ENCODE data around the gene SHCBP1.
A peak's percentile ranks its signal among the peaks of the same experiment; 100 is the strongest.

The SHCBP1 gene, protein sequence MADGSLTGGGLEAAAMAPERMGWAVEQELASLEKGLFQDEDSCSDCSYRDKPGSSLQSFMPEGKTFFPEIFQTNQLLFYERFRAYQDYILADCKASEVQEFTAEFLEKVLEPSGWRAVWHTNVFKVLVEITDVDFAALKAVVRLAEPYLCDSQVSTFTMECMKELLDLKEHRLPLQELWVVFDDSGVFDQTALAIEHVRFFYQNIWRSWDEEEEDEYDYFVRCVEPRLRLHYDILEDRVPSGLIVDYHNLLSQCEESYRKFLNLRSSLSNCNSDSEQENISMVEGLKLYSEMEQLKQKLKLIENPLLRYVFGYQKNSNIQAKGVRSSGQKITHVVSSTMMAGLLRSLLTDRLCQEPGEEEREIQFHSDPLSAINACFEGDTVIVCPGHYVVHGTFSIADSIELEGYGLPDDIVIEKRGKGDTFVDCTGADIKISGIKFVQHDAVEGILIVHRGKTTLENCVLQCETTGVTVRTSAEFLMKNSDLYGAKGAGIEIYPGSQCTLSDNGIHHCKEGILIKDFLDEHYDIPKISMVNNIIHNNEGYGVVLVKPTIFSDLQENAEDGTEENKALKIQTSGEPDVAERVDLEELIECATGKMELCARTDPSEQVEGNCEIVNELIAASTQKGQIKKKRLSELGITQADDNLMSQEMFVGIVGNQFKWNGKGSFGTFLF

DNA sequence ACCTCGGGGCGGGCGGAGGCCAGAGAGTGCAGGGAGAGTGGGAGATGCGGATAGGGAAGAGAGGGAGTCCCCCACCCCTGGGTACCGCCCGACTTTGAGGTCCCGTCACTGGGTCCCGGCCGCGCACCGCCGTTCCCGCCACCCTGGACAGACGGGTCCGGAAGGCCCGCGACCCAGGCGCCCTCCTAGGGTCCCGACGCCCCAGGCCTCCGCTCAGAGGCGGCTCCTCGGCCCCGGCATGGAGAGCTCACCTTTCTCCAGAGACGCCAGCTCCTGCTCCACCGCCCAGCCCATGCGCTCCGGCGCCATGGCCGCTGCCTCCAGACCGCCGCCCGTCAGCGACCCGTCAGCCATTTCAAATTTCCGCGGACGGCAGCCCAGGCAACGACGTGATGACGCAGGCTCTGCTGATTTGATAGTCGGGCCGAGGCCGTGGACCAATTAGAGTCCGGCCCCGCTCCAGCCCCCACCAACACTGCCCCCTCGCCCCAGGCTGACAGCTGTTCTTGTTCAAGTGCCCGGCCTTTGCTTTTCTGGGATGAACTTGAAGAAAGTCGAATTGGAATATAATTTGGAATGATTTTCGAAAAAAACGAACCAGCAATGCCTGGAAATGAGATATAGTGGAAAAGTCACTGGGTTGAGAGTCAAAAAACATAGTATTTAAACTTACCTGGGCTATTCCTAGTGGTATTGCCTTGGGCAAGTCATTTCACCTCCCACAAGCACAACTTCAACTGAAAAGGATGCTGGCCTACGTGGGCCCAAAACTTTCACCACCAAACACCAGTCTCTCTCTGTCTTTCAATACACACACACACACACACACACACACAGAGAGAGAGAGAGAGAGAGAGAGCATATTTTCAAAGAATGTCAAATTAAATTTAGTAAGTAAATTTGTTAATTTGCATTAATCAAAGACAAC is at the start of gene SHCBP1:
SHCBP1 (minus strand) TSS at position 374 of the 928 bp plus-strand sequence; CDS start at position 354, 20 bp downstream.
- Histone ChIP-seq H3K36me3 (ENCODE audit: control insufficient read depth, insufficient read depth, low read length) (no peaks in the 10 kb centered on the region), H3K27ac (ENCODE audit: low read length) (no peak within 1 kb of the TSS), H3K27me3 (ENCODE audit: control insufficient read depth, insufficient read depth, low read length) (no peaks in the 10 kb centered on the region), H3K4me1 (ENCODE audit: control insufficient read depth, insufficient read depth, low read length) (no peaks in the 10 kb centered on the region), H3K9me3 (ENCODE audit: control insufficient read depth, insufficient read depth, low read length) (no peaks in the 10 kb centered on the region), H3K4me3 (ENCODE audit: low read length) (peak within 1 kb of the TSS; percentile 93)
- peak; percentile 72 for DNase-seq (ENCODE audit: low read depth, low spot score)
- no CpG with 5 or more reads among the region's 52 CpGs for WGBS (ENCODE audit: insufficient coverage, insufficient read length)

DNA sequence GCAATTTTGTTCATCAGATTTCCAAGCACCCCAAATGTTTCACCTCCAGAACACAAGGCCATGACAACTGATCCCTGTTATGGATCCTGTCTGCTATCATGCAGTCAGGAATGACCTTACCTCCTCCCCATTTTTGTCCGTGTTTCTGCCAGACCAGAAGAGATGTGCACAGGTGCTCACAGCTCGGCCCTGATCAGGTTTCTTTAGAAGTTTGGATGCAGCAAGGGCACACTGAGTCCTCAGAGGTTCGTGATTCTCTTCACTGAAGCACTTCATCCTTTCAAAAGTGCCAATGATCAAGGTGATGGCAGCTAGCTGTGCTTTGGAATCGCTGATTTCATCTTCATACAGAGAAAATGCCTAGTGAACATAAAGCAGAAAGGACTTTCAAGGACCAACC is 40.9 kb upstream of the SHCBP1 start:
- H3K4me3 ChIP-seq (ENCODE audit: low read length), result no peak overlapping the region
- WGBS (ENCODE audit: insufficient coverage, insufficient read length), result no CpG with 5 or more reads among the region's 4 CpGs
- H3K27me3 ChIP-seq (ENCODE audit: control insufficient read depth, insufficient read depth, low read length), result no peaks in the 10 kb centered on the region
- H3K4me1 ChIP-seq (ENCODE audit: control insufficient read depth, insufficient read depth, low read length), result no peaks in the 10 kb centered on the region
- H3K9me3 ChIP-seq (ENCODE audit: control insufficient read depth, insufficient read depth, low read length), result no peaks in the 10 kb centered on the region
- H3K36me3 ChIP-seq (ENCODE audit: control insufficient read depth, insufficient read depth, low read length), result peaks cover 4% of the 10 kb centered on the region; the same call in 1 of the 2 replicates
- H3K27ac ChIP-seq (ENCODE audit: low read length), result no peak overlapping the region
- DNase-seq (ENCODE audit: low read depth, low spot score), result no peak

DNA sequence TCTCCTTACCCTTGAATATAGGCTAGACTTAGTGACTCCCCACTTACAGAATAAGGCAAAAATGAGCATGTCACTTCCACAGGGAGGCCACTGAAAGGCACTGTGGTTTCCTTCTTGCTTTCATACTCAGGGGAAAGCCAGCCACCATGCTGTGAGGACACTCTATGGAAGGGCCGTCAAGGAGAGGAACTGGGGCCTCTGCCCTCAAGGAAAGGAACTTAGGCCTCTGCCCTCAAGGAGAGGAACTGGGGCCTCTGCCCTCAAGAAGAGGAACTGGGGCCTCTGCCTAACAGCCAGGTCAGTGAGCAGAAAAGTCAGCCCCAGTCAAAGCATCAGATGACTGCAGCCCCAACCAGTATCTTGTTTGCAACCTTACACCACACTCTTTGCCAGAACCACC is 37.7 kb upstream of the SHCBP1 start:
- Histone ChIP-seq H3K27me3 (ENCODE audit: control insufficient read depth, insufficient read depth, low read length) (no peaks in the 10 kb centered on the region), H3K36me3 (ENCODE audit: control insufficient read depth, insufficient read depth, low read length) (peaks cover 4% of the 10 kb centered on the region; the same call in 1 of the 2 replicates), H3K4me1 (ENCODE audit: control insufficient read depth, insufficient read depth, low read length) (no peaks in the 10 kb centered on the region), H3K4me3 (ENCODE audit: low read length) (no peak overlapping the region), H3K9me3 (ENCODE audit: control insufficient read depth, insufficient read depth, low read length) (no peaks in the 10 kb centered on the region), H3K27ac (ENCODE audit: low read length) (no peak overlapping the region)
- no peak for DNase-seq (ENCODE audit: low read depth, low spot score)
- WGBS (ENCODE audit: insufficient coverage, insufficient read length), result no CpG with 5 or more reads among the region's 1 CpG

DNA sequence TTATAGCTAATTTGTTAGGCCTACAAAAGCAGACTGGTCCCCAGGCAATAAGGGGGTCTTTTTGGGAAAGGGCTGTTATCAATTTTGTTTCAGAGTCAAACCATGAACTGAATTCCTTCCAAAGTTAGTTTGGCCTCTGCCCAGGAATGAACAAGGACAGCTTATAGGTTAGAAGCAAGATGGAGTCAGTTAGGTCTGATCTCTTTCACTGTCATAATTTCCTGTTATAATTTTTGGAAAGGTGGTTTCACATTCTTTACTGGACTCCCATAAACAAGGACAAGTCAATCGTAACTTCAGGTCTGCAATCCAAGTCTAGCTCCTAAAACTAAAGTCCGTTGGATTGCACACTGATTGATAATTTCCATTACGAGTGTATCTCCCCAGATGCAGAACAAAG is 30.1 kb upstream of the SHCBP1 start:
- Histone ChIP-seq H3K4me3 (ENCODE audit: low read length) (no peak overlapping the region), H3K27me3 (ENCODE audit: control insufficient read depth, insufficient read depth, low read length) (no peaks in the 10 kb centered on the region), H3K36me3 (ENCODE audit: control insufficient read depth, insufficient read depth, low read length) (no peaks in the 10 kb centered on the region), H3K27ac (ENCODE audit: low read length) (no peak overlapping the region), H3K4me1 (ENCODE audit: control insufficient read depth, insufficient read depth, low read length) (no peaks in the 10 kb centered on the region), H3K9me3 (ENCODE audit: control insufficient read depth, insufficient read depth, low read length) (no peaks in the 10 kb centered on the region)
- no peak for DNase-seq (ENCODE audit: low read depth, low spot score)
- WGBS (ENCODE audit: insufficient coverage, insufficient read length), result no CpG with 5 or more reads among the region's 3 CpGs

DNA sequence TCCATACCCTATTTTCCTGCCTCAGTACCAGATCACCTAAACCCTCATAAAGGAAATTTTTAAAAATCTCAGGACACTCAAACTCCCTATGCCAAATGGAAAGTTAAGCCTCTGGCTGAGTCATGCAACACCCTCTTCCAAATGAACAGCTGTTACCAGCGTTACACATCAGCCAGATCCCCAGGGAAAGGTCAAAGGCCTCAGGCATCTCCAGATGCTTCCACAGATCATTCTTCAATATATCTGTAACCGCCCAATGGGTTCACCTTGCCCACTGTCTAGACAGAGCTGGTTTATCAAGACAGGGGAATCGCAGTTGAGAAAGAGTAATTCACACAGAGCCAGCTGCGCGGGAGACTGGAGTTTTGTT is 29.1 kb upstream of the SHCBP1 start:
- H3K4me1 ChIP-seq (ENCODE audit: control insufficient read depth, insufficient read depth, low read length), result no peaks in the 10 kb centered on the region
- H3K27ac ChIP-seq (ENCODE audit: low read length), result no peak overlapping the region
- no peak for DNase-seq (ENCODE audit: low read depth, low spot score)
- H3K4me3 ChIP-seq (ENCODE audit: low read length), result no peak overlapping the region
- no peaks in the 10 kb centered on the region for H3K27me3 ChIP-seq (ENCODE audit: control insufficient read depth, insufficient read depth, low read length)
- H3K36me3 ChIP-seq (ENCODE audit: control insufficient read depth, insufficient read depth, low read length), result no peaks in the 10 kb centered on the region
- no CpG with 5 or more reads among the region's 5 CpGs for WGBS (ENCODE audit: insufficient coverage, insufficient read length)
- no peaks in the 10 kb centered on the region for H3K9me3 ChIP-seq (ENCODE audit: control insufficient read depth, insufficient read depth, low read length)

DNA sequence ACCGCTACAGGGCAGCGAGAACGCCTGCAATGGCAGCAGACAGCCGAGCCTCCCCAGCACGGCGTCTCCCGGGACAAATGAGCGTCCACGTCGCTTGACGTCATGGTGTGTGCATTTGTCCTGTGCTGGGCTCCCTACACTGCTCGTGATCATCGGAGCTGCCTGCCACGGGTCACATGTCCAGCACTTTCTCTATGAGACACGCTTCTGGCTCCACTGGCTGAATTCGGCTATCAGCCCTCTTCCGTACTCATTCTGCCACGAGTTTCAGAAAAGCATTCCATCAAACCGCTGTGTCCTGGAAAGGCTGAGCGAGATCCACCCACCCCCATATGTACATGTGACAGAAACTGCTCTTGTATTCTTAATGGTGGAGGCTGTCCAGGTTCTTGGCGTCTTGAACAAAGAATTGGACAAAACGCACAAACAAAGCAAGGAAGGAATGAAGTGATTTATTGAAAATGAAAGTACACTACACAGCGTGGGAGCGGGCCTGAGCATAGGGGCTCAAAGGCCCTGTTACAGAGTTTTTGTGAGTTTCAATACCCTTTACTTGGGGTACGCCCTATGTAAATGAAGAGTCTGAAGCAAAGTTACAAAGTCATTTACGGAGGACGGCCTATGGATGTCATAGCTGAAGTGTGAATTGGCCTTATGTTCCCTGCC is 28.5 kb upstream of the SHCBP1 start:
- no peak overlapping the region for H3K4me3 ChIP-seq (ENCODE audit: low read length)
- H3K27ac ChIP-seq (ENCODE audit: low read length), result no peak overlapping the region
- H3K9me3 ChIP-seq (ENCODE audit: control insufficient read depth, insufficient read depth, low read length), result no peaks in the 10 kb centered on the region
- H3K27me3 ChIP-seq (ENCODE audit: control insufficient read depth, insufficient read depth, low read length), result no peaks in the 10 kb centered on the region
- no CpG with 5 or more reads among the region's 27 CpGs for WGBS (ENCODE audit: insufficient coverage, insufficient read length)
- no peak for DNase-seq (ENCODE audit: low read depth, low spot score)
- H3K4me1 ChIP-seq (ENCODE audit: control insufficient read depth, insufficient read depth, low read length), result no peaks in the 10 kb centered on the region
- H3K36me3 ChIP-seq (ENCODE audit: control insufficient read depth, insufficient read depth, low read length), result no peaks in the 10 kb centered on the region

DNA sequence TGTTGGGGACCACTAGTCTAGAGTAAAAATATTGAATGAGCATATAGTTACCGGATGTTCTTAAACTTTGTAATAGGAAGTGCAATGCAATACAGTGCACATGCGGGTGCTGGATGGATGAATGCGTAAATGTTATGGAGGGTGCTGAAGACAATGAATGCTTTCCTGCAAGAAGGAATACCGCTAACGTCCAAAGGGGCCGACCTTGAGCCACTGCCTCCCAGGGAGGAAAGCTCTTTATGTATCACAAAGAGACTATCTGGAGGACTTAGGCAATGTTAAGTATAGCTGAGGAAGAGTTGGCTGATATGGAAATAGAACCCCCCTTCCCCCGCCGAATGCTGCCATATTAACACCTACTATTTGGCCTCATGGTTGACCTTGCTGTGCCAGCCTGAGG is 27.5 kb upstream of the SHCBP1 start:
- H3K4me3 ChIP-seq (ENCODE audit: low read length), result no peak overlapping the region
- WGBS (ENCODE audit: insufficient coverage, insufficient read length), result no CpG with 5 or more reads among the region's 8 CpGs
- no peaks in the 10 kb centered on the region for H3K9me3 ChIP-seq (ENCODE audit: control insufficient read depth, insufficient read depth, low read length)
- H3K27me3 ChIP-seq (ENCODE audit: control insufficient read depth, insufficient read depth, low read length), result no peaks in the 10 kb centered on the region
- no peak overlapping the region for H3K27ac ChIP-seq (ENCODE audit: low read length)
- no peaks in the 10 kb centered on the region for H3K4me1 ChIP-seq (ENCODE audit: control insufficient read depth, insufficient read depth, low read length)
- no peak for DNase-seq (ENCODE audit: low read depth, low spot score)
- no peaks in the 10 kb centered on the region for H3K36me3 ChIP-seq (ENCODE audit: control insufficient read depth, insufficient read depth, low read length)

DNA sequence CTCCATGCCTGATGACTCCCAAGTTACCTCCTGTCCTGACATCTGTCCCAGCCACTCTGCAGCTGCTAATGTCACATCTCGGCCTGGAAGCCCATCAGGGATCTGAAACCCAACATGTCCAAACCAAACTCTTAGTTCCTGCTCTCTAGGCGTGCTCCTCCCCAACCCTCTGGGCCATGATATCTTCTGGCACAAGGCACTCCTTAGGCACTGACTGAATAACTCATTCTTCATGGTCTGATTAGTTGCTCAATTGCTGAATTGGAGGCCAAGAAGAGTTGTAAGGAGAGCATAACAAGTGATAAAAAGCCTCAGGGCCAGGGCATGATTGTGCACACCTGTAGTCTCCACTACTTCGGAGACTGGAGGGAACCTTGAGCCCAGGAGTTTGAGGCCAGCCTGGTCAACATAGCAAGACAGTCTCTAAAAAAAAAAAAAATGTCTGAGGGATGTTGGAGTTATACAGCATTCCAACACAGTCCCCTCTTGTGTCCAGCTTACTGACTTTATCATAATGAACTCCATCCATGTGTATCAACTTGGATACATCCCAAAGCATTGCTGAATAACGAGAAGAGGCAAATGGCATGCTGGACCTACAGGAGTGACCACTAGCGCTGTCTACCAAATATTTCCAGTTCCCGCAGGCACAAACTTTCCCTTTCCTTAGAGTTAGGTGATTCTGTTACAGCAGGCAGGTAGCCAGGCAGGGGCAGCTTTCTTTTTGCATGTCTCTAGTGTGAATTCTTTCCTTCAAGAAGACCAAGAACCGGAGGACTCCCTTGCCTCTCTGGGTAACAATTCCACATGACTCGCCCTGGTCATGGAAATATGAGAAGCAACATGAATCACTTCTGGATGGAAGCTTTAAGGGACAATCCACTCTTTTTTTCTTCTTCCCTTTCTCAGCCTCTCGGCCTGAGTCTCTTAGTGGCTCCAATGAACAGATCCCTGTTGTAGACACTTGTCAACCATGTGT is 18.1 kb upstream of the SHCBP1 start:
- no CpG with 5 or more reads among the region's 9 CpGs for WGBS (ENCODE audit: insufficient coverage, insufficient read length)
- Histone ChIP-seq H3K36me3 (ENCODE audit: control insufficient read depth, insufficient read depth, low read length) (no peaks in the 10 kb centered on the region), H3K27me3 (ENCODE audit: control insufficient read depth, insufficient read depth, low read length) (no peaks in the 10 kb centered on the region), H3K4me3 (ENCODE audit: low read length) (no peak overlapping the region), H3K27ac (ENCODE audit: low read length) (no peak overlapping the region), H3K9me3 (ENCODE audit: control insufficient read depth, insufficient read depth, low read length) (no peaks in the 10 kb centered on the region), H3K4me1 (ENCODE audit: control insufficient read depth, insufficient read depth, low read length) (no peaks in the 10 kb centered on the region)
- DNase-seq (ENCODE audit: low read depth, low spot score), result no peak

Measured in iPS DF 6.9 (cell line).